Subcutaneous abdominal adipose tissue (tissue), 5 donors: ENCODE data around the gene ALDH1L1.
"Not testable (repeated sequence)": the region's sequence is repeated elsewhere in the genome, so short reads cannot be mapped to it uniquely, and the experiment has no call there.

ENCODE experiments used
- H3K27ac ChIP-seq: one replicate; pipeline ENCODE4 v1.7.0; 2013; ENCODE audit warnings: low read depth, mild to moderate bottlenecking, inconsistent platforms, low read length, moderate library complexity
- H3K27me3 ChIP-seq, 5 donors: one replicate each; pipeline ENCODE4 v1.7.0; 2013; ENCODE audit warnings: low read length in 5 of 5, inconsistent platforms in 1 of 5; ENCODE audit not compliant: control insufficient read depth in 5 of 5, insufficient read depth in 4 of 5
- H3K36me3 ChIP-seq, 5 donors: one replicate each; pipeline ENCODE4 v1.7.0; 2013; ENCODE audit warnings: low read length in 5 of 5; ENCODE audit not compliant: control insufficient read depth in 5 of 5, insufficient read depth in 5 of 5
- H3K4me1 ChIP-seq, 5 donors: one replicate each; pipeline ENCODE4 v1.7.0; 2013; ENCODE audit warnings: low read length in 5 of 5, mild to moderate bottlenecking in 3 of 5, moderate library complexity in 1 of 5; ENCODE audit not compliant: control insufficient read depth in 5 of 5, insufficient read depth in 5 of 5
- H3K4me3 ChIP-seq, 5 donors: one replicate each; pipeline ENCODE4 v1.7.0; 2013; ENCODE audit warnings: low read length in 5 of 5, low read depth in 1 of 5
- H3K9ac ChIP-seq, 5 donors: one replicate each; pipeline ENCODE4 v1.7.0; 2013; ENCODE audit warnings: low read length in 5 of 5, mild to moderate bottlenecking in 4 of 5, moderate library complexity in 3 of 5
- H3K9me3 ChIP-seq, 5 donors: one replicate each; pipeline ENCODE4 v1.7.0; 2013; ENCODE audit warnings: low read length in 5 of 5; ENCODE audit not compliant: control insufficient read depth in 5 of 5
- donor health status: healthy.
- donor health status: healthy.
- donor health status: healthy.
- donor health status: healthy.
- donor health status: healthy.

Gene ALDH1L1

GRCh38 chr3:126081618-126082361 lies 98.6 kb downstream of the ALDH1L1 start:
- H3K4me1 ChIP-seq, result peaks cover 0 to 26% (median 22%) of the 10 kb centered on the region in 5 donors
- no peak overlapping the region for H3K4me3 ChIP-seq
- no peak overlapping the region for H3K27ac ChIP-seq
- no peaks in the 10 kb centered on the region for H3K27me3 ChIP-seq
- peaks cover 0 to 2% (median 0%) of the 10 kb centered on the region in 5 donors for H3K9me3 ChIP-seq
- H3K36me3 ChIP-seq, result no peaks in the 10 kb centered on the region
- no peak overlapping the region for H3K9ac ChIP-seq

- Histone ChIP-seq H3K4me3 (no peak overlapping the region), H3K4me1 (peaks cover 0 to 26% (median 22%) of the 10 kb centered on the region in 5 donors), H3K27me3 (no peaks in the 10 kb centered on the region), H3K9me3 (peaks cover 0 to 2% (median 0%) of the 10 kb centered on the region in 5 donors), H3K27ac (no peak overlapping the region), H3K36me3 (no peaks in the 10 kb centered on the region), H3K9ac (no peak overlapping the region)
Measured at GRCh38 chr3:126080970-126081369, 99.4 kb downstream of the ALDH1L1 start.

- H3K9ac ChIP-seq, result no peak overlapping the region
- H3K27ac ChIP-seq, result no peak overlapping the region
Measured at GRCh38 chr3:126078866-126079265, 101.5 kb downstream of the ALDH1L1 start.

GRCh38 chr3:126077754-126078153 lies 102.6 kb downstream of the ALDH1L1 start:
- Histone ChIP-seq H3K4me3 (no peak overlapping the region), H3K36me3 (peaks cover 0 to 3% (median 0%) of the 10 kb centered on the region in 5 donors), H3K27me3 (no peaks in the 10 kb centered on the region), H3K9ac (no peak overlapping the region), H3K4me1 (peaks cover 0 to 11% (median 6%) of the 10 kb centered on the region in 5 donors), H3K9me3 (peaks cover 0 to 5% (median 2%) of the 10 kb centered on the region in 5 donors), H3K27ac (no peak overlapping the region)

More at GRCh38 chr3:126078866-126079265, 101.5 kb downstream of the ALDH1L1 start:
- Histone ChIP-seq H3K27me3 (no peaks in the 10 kb centered on the region), H3K4me1 (peaks cover 0 to 18% (median 14%) of the 10 kb centered on the region in 5 donors), H3K36me3 (no peaks in the 10 kb centered on the region), H3K9me3 (peaks cover 0 to 3% (median 2%) of the 10 kb centered on the region in 5 donors), H3K4me3 (no peak overlapping the region)

GRCh38 chr3:126076140-126076539 lies 104.2 kb downstream of the ALDH1L1 start:
- peaks cover 0 to 5% (median 2%) of the 10 kb centered on the region in 5 donors for H3K9me3 ChIP-seq
- H3K27me3 ChIP-seq, result no peaks in the 10 kb centered on the region
- no peak overlapping the region for H3K4me3 ChIP-seq
- H3K27ac ChIP-seq, result no peak overlapping the region
- H3K9ac ChIP-seq, result no peak overlapping the region
- H3K4me1 ChIP-seq, result no peaks in the 10 kb centered on the region
- peaks cover 0 to 4% (median 0%) of the 10 kb centered on the region in 5 donors for H3K36me3 ChIP-seq

GRCh38 chr3:126070146-126070545 lies 110.2 kb downstream of the ALDH1L1 start:
- Histone ChIP-seq H3K9ac (no peak overlapping the region), H3K4me1 (no peaks in the 10 kb centered on the region)

GRCh38 chr3:126067959-126068358 lies 112.4 kb downstream of the ALDH1L1 start:
- Histone ChIP-seq H3K9ac (no peak overlapping the region), H3K27ac (no peak overlapping the region), H3K27me3 (no peaks in the 10 kb centered on the region), H3K4me1 (no peaks in the 10 kb centered on the region), H3K4me3 (no peak overlapping the region), H3K9me3 (peaks cover 0 to 2% (median 0%) of the 10 kb centered on the region in 5 donors), H3K36me3 (peaks cover 3 to 26% (median 4%) of the 10 kb centered on the region in 5 donors)

More at GRCh38 chr3:126070146-126070545, 110.2 kb downstream of the ALDH1L1 start:
- Histone ChIP-seq H3K36me3 (peaks cover 3 to 24% (median 4%) of the 10 kb centered on the region in 5 donors), H3K27me3 (no peaks in the 10 kb centered on the region), H3K4me3 (no peak overlapping the region), H3K27ac (no peak overlapping the region), H3K9me3 (peaks cover 0 to 5% (median 2%) of the 10 kb centered on the region in 5 donors)

GRCh38 chr3:126066676-126067075 lies 113.7 kb downstream of the ALDH1L1 start:
- not testable (repeated sequence) for H3K9ac ChIP-seq, H3K4me3 ChIP-seq, H3K4me1 ChIP-seq, H3K9me3 ChIP-seq, H3K27ac ChIP-seq, H3K27me3 ChIP-seq
- H3K36me3 ChIP-seq, result peaks cover 0 to 22% (median 4%) of the 10 kb centered on the region in 5 donors

- Histone ChIP-seq H3K4me3 (no peak overlapping the region), H3K27ac (no peak overlapping the region), H3K9me3 (no peaks in the 10 kb centered on the region), H3K4me1 (no peaks in the 10 kb centered on the region), H3K27me3 (no peaks in the 10 kb centered on the region), H3K9ac (no peak overlapping the region), H3K36me3 (peaks cover 0 to 26% (median 4%) of the 10 kb centered on the region in 5 donors)
Measured at GRCh38 chr3:126065876-126066275, 114.5 kb downstream of the ALDH1L1 start.

GRCh38 chr3:126064627-126065258 lies 115.6 kb downstream of the ALDH1L1 start:
- Histone ChIP-seq H3K9me3 (no peaks in the 10 kb centered on the region), H3K27ac (no peak overlapping the region), H3K4me3 (no peak overlapping the region), H3K36me3 (peaks cover 0 to 26% (median 4%) of the 10 kb centered on the region in 5 donors), H3K27me3 (no peaks in the 10 kb centered on the region), H3K4me1 (no peaks in the 10 kb centered on the region), H3K9ac (no peak overlapping the region)
